ENCODE data around the gene IGSF9. TPM values are rescaled to one million over a fixed set of nuclear protein-coding genes. Genes with fewer than 3 reads are reported as not detected.

The IGSF9 gene
- total RNA-seq, 1 donor = under 0.01 TPM

DNA sequence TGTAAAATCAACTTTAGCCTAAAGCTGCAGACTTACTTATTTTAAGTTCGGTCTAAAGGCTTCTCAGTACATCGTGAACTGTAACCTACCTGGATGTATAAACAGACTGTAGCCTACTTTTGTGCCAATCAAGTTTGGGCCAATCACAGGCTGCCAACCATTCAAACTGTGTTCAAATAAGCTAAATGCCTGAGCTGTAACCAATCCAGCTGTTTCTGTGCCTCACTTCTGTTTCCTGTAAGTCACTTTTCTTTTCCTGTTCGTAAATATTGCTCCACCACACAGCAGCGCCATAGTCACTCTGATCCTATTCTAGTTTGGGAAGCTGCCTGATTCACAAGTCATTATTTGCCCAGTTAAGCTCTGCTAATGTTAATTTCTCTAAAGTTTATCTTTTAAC lies 46.1 kb upstream of the IGSF9 start:
- no peak for DNase-seq (ENCODE audit: insufficient read length, low spot score, missing footprints)
- Histone ChIP-seq H3K79me2 (ENCODE audit: insufficient read depth, low read length) (no peaks in the 10 kb centered on the region), H3K4me3 (ENCODE audit: insufficient read depth, low read length) (peak overlapping the region; percentile 38), H3K27me3 (ENCODE audit: insufficient read depth, low read length) (no peaks in the 10 kb centered on the region), H4K20me1 (ENCODE audit: insufficient read depth, low read length) (no peaks in the 10 kb centered on the region), H3K4me1 (ENCODE audit: insufficient read depth, low read length) (peaks cover 24% of the 10 kb centered on the region), H3K27ac (ENCODE audit: low read depth, low read length) (no peak overlapping the region), H3K9me3 (ENCODE audit: low read depth, low read length) (no peaks in the 10 kb centered on the region), H3K4me2 (ENCODE audit: insufficient read depth, low read length) (peak overlapping the region; percentile 69), H2AFZ (ENCODE audit: low read length) (peak overlapping the region; percentile 83), H3K36me3 (ENCODE audit: insufficient read depth, low read length) (no peaks in the 10 kb centered on the region)
- TF ChIP-seq, protein P1, sequence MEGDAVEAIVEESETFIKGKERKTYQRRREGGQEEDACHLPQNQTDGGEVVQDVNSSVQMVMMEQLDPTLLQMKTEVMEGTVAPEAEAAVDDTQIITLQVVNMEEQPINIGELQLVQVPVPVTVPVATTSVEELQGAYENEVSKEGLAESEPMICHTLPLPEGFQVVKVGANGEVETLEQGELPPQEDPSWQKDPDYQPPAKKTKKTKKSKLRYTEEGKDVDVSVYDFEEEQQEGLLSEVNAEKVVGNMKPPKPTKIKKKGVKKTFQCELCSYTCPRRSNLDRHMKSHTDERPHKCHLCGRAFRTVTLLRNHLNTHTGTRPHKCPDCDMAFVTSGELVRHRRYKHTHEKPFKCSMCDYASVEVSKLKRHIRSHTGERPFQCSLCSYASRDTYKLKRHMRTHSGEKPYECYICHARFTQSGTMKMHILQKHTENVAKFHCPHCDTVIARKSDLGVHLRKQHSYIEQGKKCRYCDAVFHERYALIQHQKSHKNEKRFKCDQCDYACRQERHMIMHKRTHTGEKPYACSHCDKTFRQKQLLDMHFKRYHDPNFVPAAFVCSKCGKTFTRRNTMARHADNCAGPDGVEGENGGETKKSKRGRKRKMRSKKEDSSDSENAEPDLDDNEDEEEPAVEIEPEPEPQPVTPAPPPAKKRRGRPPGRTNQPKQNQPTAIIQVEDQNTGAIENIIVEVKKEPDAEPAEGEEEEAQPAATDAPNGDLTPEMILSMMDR (IDR thresholded peaks at IDR 0.05; ENCODE audit: extremely low read depth, low read depth, low read length) = no peak

DNA sequence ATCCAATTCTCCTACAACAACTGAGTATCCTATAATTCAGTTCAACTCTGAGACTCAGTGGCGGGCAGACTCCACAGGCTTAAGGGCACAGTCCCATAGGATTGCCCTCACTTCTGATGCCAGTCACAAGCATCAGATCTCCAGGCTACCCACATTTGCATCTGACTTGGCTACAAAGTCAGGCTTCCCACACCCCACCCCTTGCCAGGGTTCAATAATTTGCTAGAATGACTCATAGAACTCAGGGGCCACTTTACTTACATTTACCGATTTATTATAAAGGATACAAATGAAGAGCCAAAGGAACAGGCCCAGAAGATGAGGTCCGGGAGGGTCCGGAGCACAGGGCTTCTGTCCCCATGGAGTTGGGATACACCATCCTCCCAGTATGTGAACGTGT lies 44.6 kb upstream of the IGSF9 start:
- Histone ChIP-seq H2AFZ (ENCODE audit: low read length) (no peak overlapping the region), H3K4me2 (ENCODE audit: insufficient read depth, low read length) (no peak overlapping the region), H3K36me3 (ENCODE audit: insufficient read depth, low read length) (no peaks in the 10 kb centered on the region), H3K27me3 (ENCODE audit: insufficient read depth, low read length) (no peaks in the 10 kb centered on the region), H3K4me3 (ENCODE audit: insufficient read depth, low read length) (no peak overlapping the region), H3K79me2 (ENCODE audit: insufficient read depth, low read length) (no peaks in the 10 kb centered on the region), H3K4me1 (ENCODE audit: insufficient read depth, low read length) (peaks cover 14% of the 10 kb centered on the region), H3K9me3 (ENCODE audit: low read depth, low read length) (no peaks in the 10 kb centered on the region), H4K20me1 (ENCODE audit: insufficient read depth, low read length) (no peaks in the 10 kb centered on the region), H3K27ac (ENCODE audit: low read depth, low read length) (no peak overlapping the region)
- DNase-seq (ENCODE audit: insufficient read length, low spot score, missing footprints) = no peak
- TF ChIP-seq, protein P1 (IDR thresholded peaks at IDR 0.05; ENCODE audit: extremely low read depth, low read depth, low read length) = no peak

DNA sequence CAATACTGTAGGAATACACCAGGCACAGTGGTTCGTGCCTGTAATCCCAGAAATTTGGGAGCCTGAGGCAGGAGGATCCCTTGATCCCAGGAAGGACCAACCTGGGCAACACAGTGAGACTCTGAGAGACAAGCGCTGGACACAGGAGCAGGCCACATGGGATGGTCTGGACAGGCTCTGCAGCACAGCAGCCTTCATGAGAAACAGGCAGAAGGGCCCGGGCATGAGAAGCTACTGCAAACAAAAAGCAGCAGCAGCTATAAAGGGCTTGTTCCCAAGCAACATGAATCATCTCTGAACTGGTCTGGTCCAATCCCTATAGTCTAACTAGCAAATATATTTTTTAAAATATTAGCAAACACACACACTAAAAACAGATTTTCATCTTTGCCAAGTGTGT lies 44.2 kb upstream of the IGSF9 start:
- Histone ChIP-seq H3K4me3 (ENCODE audit: insufficient read depth, low read length) (no peak overlapping the region), H3K79me2 (ENCODE audit: insufficient read depth, low read length) (no peaks in the 10 kb centered on the region), H4K20me1 (ENCODE audit: insufficient read depth, low read length) (no peaks in the 10 kb centered on the region), H3K27ac (ENCODE audit: low read depth, low read length) (no peak overlapping the region), H2AFZ (ENCODE audit: low read length) (no peak overlapping the region), H3K4me2 (ENCODE audit: insufficient read depth, low read length) (no peak overlapping the region), H3K27me3 (ENCODE audit: insufficient read depth, low read length) (no peaks in the 10 kb centered on the region), H3K4me1 (ENCODE audit: insufficient read depth, low read length) (peaks cover 14% of the 10 kb centered on the region), H3K36me3 (ENCODE audit: insufficient read depth, low read length) (no peaks in the 10 kb centered on the region), H3K9me3 (ENCODE audit: low read depth, low read length) (no peaks in the 10 kb centered on the region)
- TF ChIP-seq, protein P1 (IDR thresholded peaks at IDR 0.05; ENCODE audit: extremely low read depth, low read depth, low read length) = no peak
- DNase-seq (ENCODE audit: insufficient read length, low spot score, missing footprints) = peak; percentile 65

DNA sequence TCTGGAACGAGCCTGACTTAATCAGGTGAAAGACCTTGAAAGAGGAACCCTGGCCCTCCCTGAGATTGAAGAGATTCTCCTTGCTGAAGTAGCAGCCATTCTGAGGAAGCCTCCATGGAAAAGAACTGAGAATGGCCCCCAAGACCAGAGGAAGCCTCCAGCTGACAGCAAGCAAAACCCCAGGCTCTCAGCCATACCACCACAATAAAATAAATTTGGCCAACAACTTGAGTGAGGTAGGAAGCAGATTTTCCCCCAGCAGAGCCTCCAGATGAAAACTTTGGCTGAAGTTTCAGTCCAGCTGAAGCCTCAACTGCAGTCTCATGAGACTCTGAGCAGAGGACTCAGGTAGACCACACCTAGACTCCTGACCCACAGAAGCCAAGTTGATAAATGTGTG lies 42.6 kb upstream of the IGSF9 start:
- H3K4me1 ChIP-seq (ENCODE audit: insufficient read depth, low read length) = peaks cover 14% of the 10 kb centered on the region
- no peak overlapping the region for H2AFZ ChIP-seq (ENCODE audit: low read length)
- H3K79me2 ChIP-seq (ENCODE audit: insufficient read depth, low read length) = no peaks in the 10 kb centered on the region
- no peak overlapping the region for H3K27ac ChIP-seq (ENCODE audit: low read depth, low read length)
- no peak overlapping the region for H3K4me2 ChIP-seq (ENCODE audit: insufficient read depth, low read length)
- TF ChIP-seq, protein P1 (IDR thresholded peaks at IDR 0.05; ENCODE audit: extremely low read depth, low read depth, low read length) = no peak
- DNase-seq (ENCODE audit: insufficient read length, low spot score, missing footprints) = no peak
- H4K20me1 ChIP-seq (ENCODE audit: insufficient read depth, low read length) = no peaks in the 10 kb centered on the region
- H3K4me3 ChIP-seq (ENCODE audit: insufficient read depth, low read length) = no peak overlapping the region
- H3K9me3 ChIP-seq (ENCODE audit: low read depth, low read length) = no peaks in the 10 kb centered on the region
- H3K27me3 ChIP-seq (ENCODE audit: insufficient read depth, low read length) = no peaks in the 10 kb centered on the region
- no peaks in the 10 kb centered on the region for H3K36me3 ChIP-seq (ENCODE audit: insufficient read depth, low read length)
